ENCODE measurements around the gene EPOP. TPM values are rescaled to one million over a fixed set of nuclear protein-coding genes. Genes with fewer than 3 reads are reported as not detected.
A peak's percentile ranks its signal among the peaks of the same experiment; 100 is the strongest.

EPOP gene
- total and polyA plus RNA-seq, 2 of the 13 experiments (the other 11 are each of a cell fraction or from before 2014, with no cell fraction given) = 14.7 to 37.8 TPM

DNA sequence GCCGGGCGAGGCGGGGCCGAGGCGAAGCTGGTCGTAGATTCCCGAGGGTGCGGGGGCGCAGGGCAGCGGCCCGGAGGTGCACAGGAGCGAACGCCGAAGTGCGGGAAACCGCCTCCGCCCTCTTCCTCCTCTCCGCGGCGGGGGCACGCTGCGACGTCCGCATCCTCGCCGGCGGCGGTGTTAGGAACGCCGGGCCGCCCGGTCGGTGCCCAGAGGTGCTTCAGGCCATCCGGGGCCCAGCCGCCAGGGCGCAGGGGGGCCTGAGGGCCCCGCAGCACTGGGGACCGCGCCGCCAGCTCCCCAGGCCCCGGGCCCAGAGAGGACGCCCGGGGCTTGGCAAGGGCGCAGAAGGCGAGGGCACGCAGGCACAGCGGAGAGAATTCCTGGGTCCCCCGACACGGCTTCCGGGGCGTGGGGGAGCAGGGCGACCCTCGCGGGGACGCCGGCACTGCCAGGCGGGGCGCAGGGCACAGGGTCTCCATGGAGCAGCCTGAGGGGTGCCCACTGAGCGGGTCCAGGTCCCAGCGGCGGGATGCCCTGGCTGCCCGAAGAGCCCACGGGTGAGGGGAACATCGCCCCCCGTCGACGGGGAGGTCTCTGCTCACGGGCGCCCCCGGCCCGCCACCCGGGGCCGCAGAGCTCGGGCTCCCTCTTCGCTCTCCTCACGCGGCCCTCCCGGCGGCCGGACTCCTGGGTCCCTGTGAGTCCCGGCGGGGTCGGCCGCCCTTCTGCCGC, 576 bp downstream of the EPOP start (continued):
- TF ChIP-seq, protein P1, sequence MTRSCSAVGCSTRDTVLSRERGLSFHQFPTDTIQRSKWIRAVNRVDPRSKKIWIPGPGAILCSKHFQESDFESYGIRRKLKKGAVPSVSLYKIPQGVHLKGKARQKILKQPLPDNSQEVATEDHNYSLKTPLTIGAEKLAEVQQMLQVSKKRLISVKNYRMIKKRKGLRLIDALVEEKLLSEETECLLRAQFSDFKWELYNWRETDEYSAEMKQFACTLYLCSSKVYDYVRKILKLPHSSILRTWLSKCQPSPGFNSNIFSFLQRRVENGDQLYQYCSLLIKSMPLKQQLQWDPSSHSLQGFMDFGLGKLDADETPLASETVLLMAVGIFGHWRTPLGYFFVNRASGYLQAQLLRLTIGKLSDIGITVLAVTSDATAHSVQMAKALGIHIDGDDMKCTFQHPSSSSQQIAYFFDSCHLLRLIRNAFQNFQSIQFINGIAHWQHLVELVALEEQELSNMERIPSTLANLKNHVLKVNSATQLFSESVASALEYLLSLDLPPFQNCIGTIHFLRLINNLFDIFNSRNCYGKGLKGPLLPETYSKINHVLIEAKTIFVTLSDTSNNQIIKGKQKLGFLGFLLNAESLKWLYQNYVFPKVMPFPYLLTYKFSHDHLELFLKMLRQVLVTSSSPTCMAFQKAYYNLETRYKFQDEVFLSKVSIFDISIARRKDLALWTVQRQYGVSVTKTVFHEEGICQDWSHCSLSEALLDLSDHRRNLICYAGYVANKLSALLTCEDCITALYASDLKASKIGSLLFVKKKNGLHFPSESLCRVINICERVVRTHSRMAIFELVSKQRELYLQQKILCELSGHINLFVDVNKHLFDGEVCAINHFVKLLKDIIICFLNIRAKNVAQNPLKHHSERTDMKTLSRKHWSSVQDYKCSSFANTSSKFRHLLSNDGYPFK (CRISPR knock-in tag; IDR thresholded peaks at IDR 0.05; ENCODE audit: borderline replicate concordance) = peak; percentile 35; the same call in 1 of the 2 replicates
- no peak for TF ChIP-seq ZNF207 (IDR thresholded peaks at IDR 0.05; ENCODE audit: borderline replicate concordance)
- TF ChIP-seq KLF11 (CRISPR knock-in tag; IDR thresholded peaks at IDR 0.05) = no peak
- TF ChIP-seq SPEN (CRISPR knock-in tag; IDR thresholded peaks at IDR 0.05; ENCODE audit: low read depth) = no peak
- no peak; the same call in 1 of the 2 replicates for TF ChIP-seq ZNF331 (CRISPR knock-in tag; IDR thresholded peaks at IDR 0.05)
- no peak for TF ChIP-seq ZNF556 (CRISPR knock-in tag; IDR thresholded peaks at IDR 0.05; ENCODE audit: borderline replicate concordance)
- TF ChIP-seq SAP130 (CRISPR knock-in tag; IDR thresholded peaks at IDR 0.05; ENCODE audit: low read depth) = no peak; the same call in 1 of the 2 replicates
- no peak for TF ChIP-seq NONO (IDR thresholded peaks at IDR 0.05)
- peak; percentile 56 for TF ChIP-seq NONO (CRISPR knock-in tag; conservative IDR thresholded peaks at IDR 0.05)
- TF ChIP-seq, protein P2, sequence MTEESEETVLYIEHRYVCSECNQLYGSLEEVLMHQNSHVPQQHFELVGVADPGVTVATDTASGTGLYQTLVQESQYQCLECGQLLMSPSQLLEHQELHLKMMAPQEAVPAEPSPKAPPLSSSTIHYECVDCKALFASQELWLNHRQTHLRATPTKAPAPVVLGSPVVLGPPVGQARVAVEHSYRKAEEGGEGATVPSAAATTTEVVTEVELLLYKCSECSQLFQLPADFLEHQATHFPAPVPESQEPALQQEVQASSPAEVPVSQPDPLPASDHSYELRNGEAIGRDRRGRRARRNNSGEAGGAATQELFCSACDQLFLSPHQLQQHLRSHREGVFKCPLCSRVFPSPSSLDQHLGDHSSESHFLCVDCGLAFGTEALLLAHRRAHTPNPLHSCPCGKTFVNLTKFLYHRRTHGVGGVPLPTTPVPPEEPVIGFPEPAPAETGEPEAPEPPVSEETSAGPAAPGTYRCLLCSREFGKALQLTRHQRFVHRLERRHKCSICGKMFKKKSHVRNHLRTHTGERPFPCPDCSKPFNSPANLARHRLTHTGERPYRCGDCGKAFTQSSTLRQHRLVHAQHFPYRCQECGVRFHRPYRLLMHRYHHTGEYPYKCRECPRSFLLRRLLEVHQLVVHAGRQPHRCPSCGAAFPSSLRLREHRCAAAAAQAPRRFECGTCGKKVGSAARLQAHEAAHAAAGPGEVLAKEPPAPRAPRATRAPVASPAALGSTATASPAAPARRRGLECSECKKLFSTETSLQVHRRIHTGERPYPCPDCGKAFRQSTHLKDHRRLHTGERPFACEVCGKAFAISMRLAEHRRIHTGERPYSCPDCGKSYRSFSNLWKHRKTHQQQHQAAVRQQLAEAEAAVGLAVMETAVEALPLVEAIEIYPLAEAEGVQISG (CRISPR knock-in tag; IDR thresholded peaks at IDR 0.05) = peak; percentile 96
- TF ChIP-seq ZNF776 (CRISPR knock-in tag; IDR thresholded peaks at IDR 0.05) = peak; percentile 61; the same call in 1 of the 2 replicates
- TF ChIP-seq KLF12 (CRISPR knock-in tag; IDR thresholded peaks at IDR 0.05; ENCODE audit: borderline replicate concordance) = peak; percentile 17; the same call in 1 of the 2 replicates
- TF ChIP-seq ZSCAN25 (CRISPR knock-in tag; IDR thresholded peaks at IDR 0.05) = no peak
- no peak for TF ChIP-seq EEA1 (CRISPR knock-in tag; IDR thresholded peaks at IDR 0.05; ENCODE audit: borderline replicate concordance)
- TF ChIP-seq CHCHD3 (CRISPR knock-in tag; IDR thresholded peaks at IDR 0.05) = no peak
- no peak for TF ChIP-seq NCOR1 (IDR thresholded peaks at IDR 0.05; ENCODE audit: borderline replicate concordance, low read length)
- no peak for TF ChIP-seq ZNF484 (CRISPR knock-in tag; IDR thresholded peaks at IDR 0.05; ENCODE audit: borderline replicate concordance, low read depth)
- no peak for TF ChIP-seq HHEX (CRISPR knock-in tag; IDR thresholded peaks at IDR 0.05)
